GM21526 (cell line): Measurements from ENCODE around the gene P3H2.
"Not testable (repeated sequence)": the region's sequence is repeated elsewhere in the genome, so short reads cannot be mapped to it uniquely, and the experiment has no call there.

Source experiments
- ATAC-seq: cut with Tn5 transposase; IDR thresholded peaks from one replicate; pipeline ENCODE4 v1.9.1; 2021; ENCODE audit warnings: moderate library complexity; ENCODE audit not compliant: unreplicated experiment, low FRiP score

The P3H2 gene

DNA sequence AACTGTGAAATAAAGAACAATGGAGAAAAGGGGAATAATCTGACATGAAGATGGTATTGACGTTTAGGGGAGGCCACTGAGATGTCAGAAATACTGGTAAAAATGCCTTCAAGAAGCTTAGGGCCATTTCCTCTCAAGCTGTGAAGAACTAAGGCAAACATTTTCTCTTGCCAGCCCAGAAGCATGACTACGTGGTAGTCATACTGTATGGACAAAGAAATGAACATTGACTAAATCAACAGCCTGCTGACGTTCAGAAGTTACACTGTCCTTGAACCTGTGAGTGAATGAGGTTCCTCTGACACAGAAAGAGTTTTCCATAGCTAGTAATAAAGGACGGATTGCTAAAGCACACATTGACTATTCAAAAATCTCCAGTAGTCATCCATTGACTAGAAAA is 121.0 kb downstream of the P3H2 start:
- ATAC-seq, result no peak

DNA sequence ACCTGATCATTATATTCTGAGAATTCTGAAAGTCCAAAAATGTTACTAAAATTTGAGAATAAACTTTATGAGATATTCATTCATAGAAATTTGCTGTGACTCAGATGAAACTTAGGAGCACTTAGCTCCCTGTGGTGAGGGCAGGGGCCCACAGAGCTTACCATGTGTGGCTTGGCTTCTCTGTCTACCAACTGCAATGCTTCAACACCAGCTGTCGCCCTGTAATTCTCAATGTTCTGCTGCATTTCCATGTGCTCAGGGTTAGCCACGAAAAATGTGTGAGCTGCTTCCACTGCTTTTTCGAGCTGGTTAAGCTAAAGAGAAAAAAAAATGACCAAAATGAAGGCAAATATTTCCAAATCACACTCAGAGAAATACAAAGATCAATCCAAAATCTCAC is 125.6 kb downstream of the P3H2 start:
- no peak for ATAC-seq

GRCh38 chr3:189990826-189991225 is 129.9 kb downstream of the P3H2 start:
- no peak for ATAC-seq

DNA sequence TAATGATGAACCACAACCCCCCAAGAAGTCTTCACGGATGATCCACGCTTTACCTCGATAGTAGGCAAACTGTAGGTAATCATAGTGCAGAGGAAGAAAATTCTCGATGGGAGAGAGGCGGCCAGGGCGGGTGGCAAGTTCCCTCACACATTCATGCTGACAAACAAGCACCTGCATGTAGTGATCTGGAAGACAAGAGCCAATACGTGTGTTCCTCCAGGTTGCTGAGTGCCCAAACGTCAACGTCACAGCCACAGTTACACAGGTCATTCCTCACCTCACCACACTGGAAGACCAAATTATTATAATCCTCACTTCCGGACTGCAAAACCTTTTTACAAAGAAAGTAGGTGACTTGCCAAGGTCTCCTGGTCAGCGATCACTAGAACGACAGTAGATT is 131.8 kb downstream of the P3H2 start:
- no peak for ATAC-seq

GRCh38 chr3:189988322-189988721 is 132.4 kb downstream of the P3H2 start:
- ATAC-seq, result no peak

DNA sequence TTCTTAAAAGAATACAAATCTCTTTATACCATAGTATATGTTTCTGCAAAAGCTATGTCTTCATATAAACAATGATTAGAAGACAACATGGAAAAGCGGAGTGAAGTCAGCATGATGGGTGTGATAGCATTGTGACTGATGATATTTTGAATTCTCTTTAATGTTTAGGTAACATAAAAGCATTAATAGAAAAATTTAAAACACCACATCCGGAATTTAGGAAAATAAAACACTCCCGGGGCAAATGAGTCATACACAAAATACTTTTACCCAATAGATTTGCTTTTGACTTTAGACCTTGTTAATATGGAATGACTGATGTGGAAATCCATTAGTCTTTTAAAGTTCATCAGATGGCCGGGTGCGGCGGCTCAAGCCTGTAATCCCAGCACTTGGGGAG is 134.7 kb downstream of the P3H2 start:
- ATAC-seq, result no peak

GRCh38 chr3:189983612-189984011 is 137.1 kb downstream of the P3H2 start:
- no peak for ATAC-seq

- no peak for ATAC-seq
These were observed 138.3 kb downstream of the P3H2 start for GRCh38 chr3:189982321-189982945.

DNA sequence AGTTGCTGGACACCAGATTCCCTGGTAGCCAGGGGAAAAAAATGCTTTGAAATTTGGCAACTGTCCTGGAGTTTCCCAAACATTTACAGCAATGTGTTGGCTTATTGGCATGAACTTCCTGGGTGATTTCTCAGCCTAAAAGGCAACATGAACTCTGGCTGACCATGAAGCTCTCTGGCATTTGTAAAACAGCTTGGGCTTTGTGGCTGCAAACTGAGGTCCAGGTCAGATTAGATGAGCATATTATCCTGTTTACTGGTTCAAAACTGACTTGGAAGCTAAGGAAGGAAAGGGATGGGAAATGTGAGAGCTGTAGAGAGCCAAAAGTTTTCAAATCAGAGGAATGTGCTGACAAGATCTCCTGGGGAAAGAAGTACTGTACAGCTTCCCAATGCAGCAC is 139.0 kb downstream of the P3H2 start:
- ATAC-seq, result no peak

DNA sequence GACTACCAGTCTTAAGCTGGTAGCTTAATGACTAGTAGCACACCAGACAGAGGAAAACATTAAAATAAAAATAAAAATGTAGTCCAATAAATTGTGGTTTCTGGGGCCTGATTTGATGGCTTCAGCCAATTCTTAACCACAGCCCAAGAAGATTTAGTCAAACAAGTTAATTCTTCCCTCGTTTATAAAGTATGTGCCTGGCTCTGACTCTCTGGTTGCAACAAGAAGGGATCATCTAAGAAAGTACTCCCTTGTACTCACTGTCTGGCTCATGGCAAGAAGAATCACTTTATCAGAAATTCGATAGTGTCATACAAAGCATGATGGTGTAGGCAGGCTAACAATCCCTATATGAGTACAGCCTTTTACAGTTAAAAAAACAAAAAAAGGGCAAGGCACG is 141.9 kb downstream of the P3H2 start:
- ATAC-seq, result no peak

DNA sequence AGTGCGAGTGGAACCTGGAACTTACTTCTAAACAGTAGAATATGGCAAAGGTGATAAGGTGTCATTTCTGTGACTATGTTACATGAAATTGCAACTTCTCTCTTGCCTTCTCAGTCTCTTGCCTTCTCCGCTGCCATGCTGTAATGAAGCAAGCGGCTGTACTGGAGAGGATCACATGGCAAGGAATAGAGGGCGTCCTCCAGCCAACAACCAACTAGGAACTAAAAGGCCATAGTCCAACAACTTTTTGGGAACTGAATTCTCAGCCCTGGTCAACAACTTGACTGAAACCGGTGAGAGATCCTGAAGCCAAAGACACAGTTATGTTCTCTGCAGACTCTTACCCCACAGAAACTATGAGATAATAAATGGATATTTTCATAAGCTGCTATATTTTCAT is 143.5 kb downstream of the P3H2 start:
- no peak for ATAC-seq

GRCh38 chr3:189975391-189975990 is 145.2 kb downstream of the P3H2 start:
- no peak for ATAC-seq

DNA sequence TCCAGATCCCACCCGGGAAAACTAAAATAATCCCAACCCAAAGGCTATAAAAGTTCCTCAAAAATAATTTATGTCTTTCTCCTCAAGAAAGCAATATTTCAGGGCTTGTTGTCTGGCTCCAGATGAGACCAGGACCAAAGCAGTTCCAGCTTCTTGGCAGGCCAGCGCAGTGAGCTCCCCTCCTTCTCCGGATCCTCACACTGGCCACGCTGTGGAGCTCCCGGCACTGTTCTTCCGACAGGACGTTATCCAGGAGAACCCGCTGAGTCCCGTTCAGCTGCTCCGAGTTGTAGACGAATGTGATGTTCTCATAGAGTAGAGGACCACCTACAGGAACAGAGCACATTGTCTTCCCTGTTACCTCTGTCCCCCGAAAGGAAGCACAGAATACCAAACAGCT is 146.3 kb downstream of the P3H2 start:
- ATAC-seq, result no peak

GRCh38 chr3:189967254-189967865 is 153.3 kb downstream of the P3H2 start:
- peak; percentile 81 for ATAC-seq

GRCh38 chr3:189966843-189967242 is 153.9 kb downstream of the P3H2 start:
- peak; percentile 44 for ATAC-seq

DNA sequence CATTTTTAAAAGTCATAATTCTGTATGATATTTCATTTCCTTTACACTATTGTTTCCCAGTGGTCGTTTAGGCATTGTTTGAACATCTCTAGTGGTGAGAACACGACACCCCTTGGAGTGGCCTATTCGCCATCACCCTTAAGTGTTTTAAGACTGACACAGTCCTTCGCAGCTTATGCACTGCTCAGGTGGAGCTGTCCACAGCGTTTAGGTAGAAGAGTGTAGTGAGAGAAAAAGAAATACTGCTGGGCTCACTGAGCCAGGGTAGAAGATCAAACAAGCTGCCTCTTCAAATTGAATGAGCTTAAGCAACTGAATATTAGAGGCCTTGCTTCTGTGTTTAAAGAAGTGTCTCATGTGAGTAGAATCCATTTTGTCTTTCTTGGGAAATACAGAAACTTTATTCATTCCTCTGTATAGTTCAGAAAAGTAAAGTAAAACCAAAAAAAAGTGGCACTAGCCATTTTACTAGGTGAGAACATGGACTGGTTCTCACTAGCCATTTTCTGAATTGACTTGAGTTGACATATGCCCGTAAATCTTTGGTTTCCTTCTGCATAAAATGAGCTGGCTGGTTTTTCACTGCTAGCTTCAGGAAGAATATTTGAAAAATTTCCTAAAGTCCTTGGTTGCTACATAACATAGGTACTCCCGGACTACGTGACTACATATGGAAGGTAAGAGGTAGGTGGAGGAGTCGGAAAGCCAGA is 155.9 kb downstream of the P3H2 start:
- ATAC-seq, result no peak

GRCh38 chr3:189962466-189962865 is 158.2 kb downstream of the P3H2 start:
- ATAC-seq, result no peak

DNA sequence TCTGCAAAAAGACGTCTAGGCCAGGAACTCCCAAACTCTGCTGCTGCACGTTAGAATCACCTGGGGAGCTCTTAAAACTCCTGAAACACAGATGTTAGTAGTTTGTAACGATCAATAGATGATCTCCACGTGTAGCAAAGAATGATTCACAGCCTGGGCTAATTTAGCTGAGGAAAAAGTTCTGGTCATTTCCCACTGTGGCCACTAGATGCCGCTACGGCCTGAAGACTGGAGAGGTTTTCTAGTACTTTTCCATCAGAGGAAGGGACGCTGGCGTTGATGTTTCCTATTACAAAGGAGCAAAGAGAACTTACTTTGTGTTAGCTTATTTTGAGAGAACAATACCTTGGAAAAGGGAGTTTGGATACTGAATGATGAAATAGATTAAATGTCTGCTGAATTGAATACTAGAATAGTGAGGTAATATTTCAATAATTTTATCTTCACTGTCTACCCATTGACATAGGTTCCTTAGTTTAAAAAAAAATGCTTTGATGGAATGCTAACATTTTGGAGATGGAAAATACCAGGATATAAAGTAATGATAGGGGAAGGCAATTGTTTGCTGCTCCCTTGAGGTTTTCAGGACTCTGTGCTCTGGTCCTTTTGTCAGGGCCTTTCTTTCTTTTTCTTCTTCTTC is 159.1 kb downstream of the P3H2 start:
- ATAC-seq, result peak; percentile 79

DNA sequence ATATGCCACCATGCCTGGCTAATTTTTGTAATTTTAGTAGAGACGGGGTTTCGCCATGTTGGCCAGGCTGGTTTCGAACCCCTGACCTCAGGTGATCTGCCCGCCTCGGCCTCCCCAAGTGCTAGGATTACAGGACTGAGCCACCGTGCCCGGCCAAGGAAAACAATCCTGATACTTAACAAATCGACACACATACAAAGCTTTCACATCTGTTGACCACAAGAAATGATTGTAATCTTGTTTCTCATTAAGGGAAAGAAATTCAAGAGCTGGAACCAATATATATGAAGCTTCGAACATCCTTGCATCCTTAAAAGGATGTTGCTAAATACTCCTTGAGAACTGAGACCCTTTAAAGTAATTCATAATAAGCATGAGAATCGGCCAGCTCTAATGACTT is 159.6 kb downstream of the P3H2 start:
- ATAC-seq, result not testable (repeated sequence)

DNA sequence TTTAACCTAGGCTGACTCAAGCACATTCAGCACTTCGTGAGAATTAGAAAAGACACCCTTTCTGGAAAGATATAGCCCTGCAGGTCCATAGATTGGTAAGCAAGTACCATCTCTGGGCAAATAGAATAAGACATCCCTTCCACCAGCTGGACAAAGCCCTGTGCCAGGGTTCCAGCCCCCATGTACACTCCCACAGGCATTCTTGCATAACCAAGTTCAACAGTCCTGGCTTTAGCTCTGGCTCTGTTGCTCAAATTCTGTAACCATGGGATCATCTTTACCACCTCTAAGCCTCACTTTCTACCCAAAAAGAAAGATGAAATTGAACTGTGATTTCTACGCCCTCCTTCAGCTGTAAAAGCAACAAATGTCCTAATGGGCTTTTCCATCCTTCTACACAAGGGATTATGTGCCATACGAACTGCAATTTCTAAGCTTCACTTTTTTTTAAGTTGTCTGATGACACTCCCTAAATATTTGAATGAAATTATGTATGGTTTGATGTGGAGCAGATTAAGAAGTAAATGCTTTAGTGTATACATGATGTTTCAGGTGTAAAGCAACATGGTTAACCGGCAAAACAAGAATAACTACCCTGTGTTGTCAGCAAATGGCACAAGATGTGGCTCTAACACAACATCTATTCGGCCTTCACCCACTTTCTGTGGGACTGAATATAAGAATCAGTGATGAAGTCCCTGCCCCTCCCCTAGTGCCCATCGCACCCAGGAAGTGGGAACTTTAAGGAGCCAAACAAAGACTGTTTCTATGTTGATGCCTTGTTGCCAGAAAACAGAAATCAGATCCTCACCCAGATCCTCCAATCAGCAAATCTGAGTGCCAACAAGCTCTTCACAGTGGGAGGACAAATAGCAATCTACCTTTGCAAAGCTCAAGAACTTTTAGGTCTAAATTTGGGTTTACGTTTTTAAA is 165.7 kb downstream of the P3H2 start:
- no peak for ATAC-seq
